NT2/D1 (cell line): ENCODE measurements around the gene PTCD1.

Experiments used
- SUZ12 ChIP-seq: IDR thresholded peaks from 2 replicates; pipeline ENCODE4 v1.6.1; 2011; ENCODE audit not compliant: insufficient read length, insufficient read depth; ENCODE audit errors: extremely low read depth
- YY1 ChIP-seq: IDR thresholded peaks from 2 replicates; pipeline ENCODE4 v1.6.1; 2011; ENCODE audit not compliant: insufficient read length, insufficient read depth
- ZNF274 ChIP-seq: IDR thresholded peaks from 2 replicates; pipeline ENCODE4 v1.6.1; 2011; ENCODE audit warnings: mild to moderate bottlenecking, low read depth, low read length

- TF ChIP-seq YY1: no peak
- no peak for TF ChIP-seq SUZ12
- TF ChIP-seq ZNF274: no peak
Measured at GRCh38 chr7:99396418-99397296, 41.9 kb downstream of the PTCD1 start.
